CD4-positive, alpha-beta T cell treated with Interleukin-4 for 4 hours (primary cell): Measurements from ENCODE around the gene VSX1.

ENCODE experiments used
- DNase-seq: peaks from one replicate; pipeline ENCODE4 v3.0.0-alpha.2; 2020

The VSX1 gene

DNA sequence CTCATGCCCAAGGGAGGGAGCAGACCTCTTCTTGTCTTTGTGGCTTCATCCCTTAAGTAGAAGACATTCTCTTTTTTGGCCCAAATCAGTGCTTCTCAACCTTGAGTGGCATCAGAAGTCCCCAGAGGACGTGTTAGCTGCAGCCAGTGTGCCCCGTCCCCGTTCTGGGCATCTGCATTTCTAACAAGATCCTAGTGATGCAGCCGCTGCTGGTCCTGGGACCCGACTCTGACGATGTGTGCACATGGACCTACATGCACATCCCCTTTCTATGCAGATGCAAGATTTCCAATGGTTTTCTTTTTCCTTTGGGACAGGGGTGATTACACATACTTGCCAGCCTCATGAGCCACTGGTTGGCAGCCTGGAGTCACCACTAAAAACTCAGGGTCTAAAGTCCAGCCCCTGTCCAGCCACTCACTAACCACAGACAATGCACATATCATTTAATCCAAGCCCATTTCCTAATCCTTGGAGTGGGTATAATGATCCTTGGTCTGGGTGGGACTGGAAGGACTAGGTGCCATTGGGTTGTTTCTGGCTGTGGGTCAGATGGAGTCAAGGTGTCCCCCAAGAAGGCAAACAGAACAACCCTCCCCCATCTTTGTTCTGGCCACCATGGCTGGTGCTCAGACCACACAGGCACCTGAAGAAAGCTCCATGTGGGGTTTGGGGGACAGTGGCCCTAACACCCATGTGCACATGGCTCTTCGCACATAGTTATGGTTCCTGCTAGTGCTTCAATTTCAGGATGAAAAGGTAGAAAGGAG lies 30.4 kb downstream of the VSX1 start:
- no peak for DNase-seq

DNA sequence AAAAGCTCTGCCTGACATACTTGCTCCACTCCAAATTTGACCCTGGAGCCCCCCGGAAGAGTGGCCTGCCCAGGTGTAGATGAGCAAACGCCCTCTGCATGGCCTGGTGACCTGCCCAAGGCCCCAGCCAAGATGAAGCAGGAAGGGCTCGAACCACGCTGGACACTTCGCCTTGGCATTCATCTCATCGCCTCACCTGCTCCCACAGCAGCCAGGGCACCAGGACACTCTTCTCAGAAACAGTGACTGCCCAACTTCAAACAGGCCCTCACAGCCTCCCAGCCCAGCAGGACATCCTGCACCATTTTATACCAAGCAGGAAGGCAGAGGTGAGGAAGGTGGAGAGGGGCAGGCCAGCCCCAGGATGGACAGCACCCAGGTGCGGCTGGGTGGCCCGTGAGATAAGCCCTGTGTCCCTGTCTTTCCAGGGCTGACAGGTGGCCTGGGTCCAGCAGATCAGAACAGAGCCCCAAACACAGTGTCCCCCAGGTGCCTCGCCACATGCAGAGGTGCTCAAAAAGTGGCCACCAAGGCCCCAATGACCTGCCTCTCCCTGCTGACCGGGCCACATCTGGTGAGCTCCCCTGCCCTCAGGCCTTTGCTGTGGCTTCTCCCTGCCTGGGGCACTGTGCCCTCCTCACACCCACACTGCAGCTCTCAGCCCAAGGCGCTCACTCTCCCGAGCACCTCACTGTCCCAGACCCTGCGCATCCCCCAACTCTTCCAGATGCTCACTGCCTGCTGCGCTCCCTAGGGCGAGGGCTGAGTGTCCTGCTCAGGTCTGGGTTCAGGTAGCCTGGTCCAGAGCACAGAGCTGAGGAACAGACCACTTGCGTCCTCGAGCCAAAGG lies 31.2 kb downstream of the VSX1 start:
- DNase-seq, result no peak

DNA sequence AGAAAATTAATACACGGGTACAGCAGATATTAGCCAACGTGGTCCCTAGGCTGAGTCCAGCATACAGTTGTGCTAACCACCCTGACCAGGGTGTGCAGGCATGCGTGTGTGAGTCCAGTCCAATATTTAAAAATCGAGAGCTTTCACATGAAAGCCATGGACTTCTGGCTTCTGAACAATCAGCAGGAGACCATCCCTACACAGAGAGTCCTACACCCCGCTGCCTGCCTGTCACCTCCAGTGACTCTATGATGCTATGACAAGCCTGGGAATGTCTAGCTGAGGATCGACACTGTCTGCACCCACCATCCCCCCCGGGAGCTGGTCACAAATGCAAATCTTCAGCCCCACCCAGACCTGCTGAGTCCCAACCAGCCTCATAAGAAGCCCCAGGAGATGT lies 31.9 kb downstream of the VSX1 start:
- no peak for DNase-seq

- no peak for DNase-seq
Observed at GRCh38 chr20:25049261-25050060, 32.5 kb downstream of the VSX1 start.

GRCh38 chr20:25048519-25048952 lies 33.4 kb downstream of the VSX1 start:
- no peak for DNase-seq

GRCh38 chr20:25047766-25048165 lies 34.2 kb downstream of the VSX1 start:
- peak; percentile 14 for DNase-seq

DNA sequence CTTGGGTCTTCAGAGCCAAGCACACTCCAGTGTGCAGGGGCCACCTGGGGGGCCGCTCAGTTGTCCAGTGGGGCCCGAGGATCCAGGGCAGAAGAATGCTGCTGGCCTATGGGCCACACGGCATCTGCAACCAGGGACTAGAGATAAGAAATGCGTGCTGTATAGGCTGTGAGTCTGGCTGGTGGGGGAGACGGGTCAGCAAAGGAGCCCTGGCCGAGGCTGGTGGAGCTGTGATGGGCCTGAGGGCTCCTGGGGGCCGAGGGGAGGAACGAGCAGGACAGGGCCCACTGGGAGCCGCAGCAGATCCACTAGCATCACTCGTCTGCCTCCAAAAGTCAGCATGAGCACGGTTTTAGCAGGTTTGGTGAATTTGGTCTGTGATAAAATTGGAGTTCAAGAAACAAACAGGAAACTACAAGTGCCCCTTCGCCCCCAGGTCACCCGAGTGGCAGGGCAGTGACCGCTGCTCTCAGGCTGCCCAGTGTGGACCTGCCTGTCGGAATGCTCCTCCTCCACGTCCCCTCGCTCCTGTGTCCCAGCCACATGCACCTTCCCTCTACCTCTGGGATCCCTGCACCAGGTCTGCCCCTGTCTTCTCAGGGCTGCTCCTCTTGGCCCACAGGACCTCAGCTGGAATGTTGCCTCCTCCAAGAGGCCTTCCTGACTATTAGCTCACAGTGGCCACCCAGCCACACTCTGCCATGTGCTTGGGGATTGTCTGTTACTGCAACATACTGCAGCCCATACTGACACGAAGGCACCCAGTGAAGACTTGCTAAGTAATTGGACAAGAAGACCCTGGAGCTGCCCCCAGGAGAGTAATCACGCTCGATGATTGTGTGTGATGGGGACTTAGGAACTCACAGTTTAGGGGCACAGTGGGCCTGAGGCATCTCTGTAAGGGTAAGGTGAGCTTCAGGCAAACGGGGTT lies 34.9 kb downstream of the VSX1 start:
- DNase-seq, result no peak

DNA sequence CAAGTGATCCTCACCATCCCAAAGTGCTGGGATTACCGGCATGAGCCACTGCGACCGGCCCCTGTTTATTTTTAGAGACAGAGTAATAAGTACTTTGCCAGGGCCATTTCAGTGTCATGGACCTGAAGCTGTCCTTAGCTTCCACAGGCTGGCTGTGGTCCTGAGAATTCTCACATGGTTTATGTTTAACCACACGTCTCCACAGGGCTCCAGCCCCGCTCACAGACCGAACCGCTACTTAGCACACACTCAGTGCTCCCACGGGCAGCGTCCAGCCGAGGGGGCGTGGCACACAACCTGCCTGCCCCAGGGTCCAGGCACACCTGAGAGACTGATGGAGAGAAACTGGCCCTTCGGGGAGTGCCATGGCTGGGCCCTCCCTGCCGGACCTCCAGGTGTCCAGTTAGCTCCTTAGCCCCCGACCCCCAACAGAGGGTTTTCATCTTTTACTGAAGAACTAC lies 35.7 kb downstream of the VSX1 start:
- DNase-seq, result no peak

DNA sequence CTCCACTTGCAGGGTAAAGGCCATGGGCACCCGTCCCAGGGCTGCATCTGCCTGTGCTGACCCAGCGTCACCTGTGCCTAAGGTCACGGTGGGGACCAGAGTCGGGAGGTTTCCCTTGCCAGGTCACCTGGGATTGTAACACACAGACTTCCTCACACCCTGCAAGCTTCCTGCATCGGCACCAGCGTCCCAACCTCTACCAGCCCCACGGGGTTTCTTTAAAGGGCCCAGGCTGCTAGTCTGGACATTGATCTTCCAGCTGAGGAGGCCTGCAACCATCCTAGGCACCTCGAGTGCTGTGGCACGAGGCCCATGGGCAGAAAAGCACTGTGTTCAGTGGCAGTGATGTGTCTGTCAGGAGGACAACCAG lies 36.6 kb downstream of the VSX1 start:
- no peak for DNase-seq

DNA sequence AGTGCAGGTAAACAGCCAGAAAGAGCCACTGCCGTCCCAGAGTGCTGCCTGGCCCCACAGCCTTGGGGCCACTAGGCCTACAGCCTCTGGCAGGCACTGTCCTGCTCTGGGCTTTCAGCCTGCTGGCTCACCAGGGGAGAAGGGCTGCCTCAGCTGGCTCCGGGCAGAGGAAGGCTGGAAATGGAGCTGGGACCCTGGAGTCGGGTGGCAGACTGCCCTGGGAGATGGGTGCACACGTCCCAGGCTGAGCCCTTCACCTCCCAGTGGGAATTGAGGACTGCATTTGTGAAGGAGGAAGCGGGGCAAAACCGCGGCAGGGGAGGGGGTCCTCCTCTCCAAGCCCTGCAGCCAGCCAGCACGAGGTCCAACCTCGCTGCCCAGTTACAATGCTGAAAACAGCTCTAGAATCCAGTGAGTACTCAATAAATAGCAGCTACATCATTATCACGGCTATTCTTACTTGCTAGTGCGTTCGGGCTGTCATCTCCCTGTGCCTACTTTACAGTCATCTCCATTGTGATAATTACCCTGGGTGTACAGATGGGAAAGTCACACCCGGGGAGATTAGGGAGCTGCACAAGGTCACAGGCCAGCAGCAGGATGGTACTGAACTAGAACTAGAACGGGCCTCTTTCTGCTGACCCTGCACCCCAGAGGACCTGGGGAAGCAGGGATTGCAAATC lies 37.1 kb downstream of the VSX1 start:
- DNase-seq, result no peak

DNA sequence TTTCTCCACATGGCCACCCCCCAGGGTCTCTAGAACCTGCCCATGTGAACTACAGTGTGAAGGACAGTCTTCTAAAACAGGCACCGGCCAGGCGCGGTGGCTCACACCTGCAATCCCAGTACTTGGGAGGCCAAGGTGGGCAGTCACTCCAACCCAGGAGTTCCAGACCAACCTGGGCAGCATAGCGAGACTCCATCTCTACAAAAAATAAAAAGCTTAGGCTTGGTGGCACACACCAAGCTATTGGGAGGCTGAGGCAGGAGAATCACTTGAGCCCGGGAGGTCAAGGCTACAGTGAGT lies 37.7 kb downstream of the VSX1 start:
- no peak for DNase-seq

DNA sequence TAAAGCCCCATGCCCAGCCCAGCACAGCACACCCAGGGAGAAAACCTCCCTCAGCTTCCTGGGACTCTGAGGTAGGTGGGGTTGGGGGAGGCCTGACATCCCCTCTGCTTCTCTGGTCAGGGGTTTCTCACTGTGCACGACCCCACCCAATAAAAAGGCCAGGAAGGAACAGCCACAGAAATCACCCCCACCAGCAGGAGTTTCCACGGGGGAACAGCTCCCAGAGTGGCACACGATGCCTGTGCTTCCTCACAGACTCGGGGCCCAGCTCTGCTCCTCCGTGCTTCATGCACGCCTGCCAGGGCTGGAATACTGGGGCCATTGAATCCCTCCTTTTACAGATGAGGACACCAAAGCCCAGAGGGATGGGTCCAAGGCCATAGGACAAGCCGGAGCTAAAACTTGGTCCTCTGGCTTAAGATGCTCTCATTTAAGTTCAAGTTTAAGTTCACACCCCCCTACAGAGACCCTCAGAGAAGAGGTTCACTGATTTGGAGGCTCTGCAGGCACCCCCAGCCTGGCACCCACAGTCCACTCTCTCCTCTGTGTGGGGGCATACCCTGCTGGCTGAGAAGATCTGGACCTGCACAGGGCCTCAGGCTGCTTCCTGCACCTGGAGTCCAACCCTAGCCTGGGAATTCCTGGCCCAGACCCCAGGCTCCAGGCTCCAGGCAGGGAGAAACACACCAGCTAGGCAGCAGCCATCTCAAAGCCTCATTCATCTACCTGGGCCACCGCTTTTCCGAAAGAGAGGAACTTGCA lies 38.3 kb downstream of the VSX1 start:
- no peak for DNase-seq

- DNase-seq, result peak; percentile 40
Observed at GRCh38 chr20:25042531-25043498, 39.1 kb downstream of the VSX1 start.

GRCh38 chr20:25041813-25042530 lies 40.0 kb downstream of the VSX1 start:
- no peak for DNase-seq

DNA sequence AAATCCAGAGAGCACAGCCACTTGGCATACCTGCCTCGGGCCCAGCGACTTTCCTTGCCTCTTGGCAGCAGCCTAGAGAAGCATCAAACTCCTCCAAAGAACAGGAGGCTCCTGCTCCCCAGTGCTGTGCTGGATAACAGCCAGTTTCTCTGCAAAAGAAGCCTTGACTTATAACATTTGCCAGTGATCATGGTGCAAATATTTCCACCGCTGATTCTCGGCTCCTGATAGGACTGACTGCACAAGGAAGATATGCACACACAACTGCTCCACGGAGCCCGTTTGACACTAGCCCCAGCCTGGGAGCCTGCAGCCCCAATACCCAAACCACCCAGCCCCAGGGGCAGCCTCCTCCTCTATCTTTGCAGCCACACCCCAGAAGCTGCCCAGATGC lies 41.5 kb downstream of the VSX1 start:
- no peak for DNase-seq

DNA sequence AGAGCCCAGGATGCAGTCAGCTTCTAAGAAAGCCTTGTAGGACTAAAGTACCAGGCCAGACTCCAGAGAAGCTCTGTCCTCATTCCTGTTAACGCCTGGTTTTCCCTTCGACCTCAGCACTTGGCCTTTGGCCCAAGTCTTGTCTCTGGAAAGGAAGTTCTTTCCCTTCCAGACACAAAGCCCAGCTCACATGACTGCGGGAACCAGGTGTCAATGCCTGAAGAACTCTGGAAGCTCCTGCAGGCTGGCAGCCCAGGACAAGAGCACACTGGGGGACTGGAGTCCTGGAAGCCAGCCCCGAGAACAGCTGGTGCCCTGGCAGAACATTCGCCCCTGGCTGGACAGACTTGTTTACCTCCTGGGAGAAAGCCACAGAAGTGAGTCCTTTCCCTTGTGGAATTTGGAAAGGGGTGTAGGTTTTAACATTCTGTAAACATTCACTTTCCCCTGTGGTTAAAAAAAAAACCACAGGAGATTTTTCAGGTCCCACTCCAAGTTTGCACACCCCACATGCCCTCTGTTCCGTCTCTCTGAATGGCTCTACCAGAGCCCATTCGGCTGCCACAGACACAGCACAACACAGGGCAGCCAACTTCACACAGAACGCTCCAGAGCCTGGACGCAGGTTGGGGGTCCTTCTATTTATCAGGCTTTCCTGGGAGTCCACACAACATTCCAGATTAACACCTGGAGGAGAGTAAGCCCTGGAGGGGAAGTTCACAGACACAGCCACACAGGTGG lies 42.1 kb downstream of the VSX1 start:
- DNase-seq, result no peak

DNA sequence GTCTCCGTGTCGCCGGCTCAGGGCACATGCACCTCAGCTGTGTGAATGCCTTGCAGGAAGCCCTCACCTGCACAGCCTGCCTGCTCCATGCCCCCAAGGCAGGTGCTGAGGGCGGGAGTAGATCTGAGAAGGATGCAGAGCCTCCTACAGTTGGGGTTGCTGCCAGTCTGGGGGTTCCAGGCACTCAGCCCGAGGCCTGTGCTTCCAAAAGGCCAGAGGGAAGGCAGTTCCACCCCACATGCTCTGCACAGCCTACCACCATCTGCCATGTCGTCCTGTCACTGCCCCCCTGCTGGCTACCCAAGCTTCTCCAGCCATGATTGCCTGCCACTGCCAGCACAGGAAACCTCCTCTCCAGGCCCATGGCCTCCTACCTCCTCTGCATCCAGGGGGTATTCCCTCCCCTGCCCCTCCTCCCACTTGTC lies 43.3 kb downstream of the VSX1 start:
- no peak for DNase-seq

- DNase-seq, result no peak
Observed at GRCh38 chr20:25038103-25038410, 43.9 kb downstream of the VSX1 start.
